DMS 273 (cell line): ENCODE results near the gene SMARCAL1.

Experiments used
- DNase-seq: peaks from one replicate; lab custom pipeline; 2025; ENCODE audit not compliant: unreplicated experiment; lab: John Stamatoyannopoulos, UW

The SMARCAL1 gene

DNA sequence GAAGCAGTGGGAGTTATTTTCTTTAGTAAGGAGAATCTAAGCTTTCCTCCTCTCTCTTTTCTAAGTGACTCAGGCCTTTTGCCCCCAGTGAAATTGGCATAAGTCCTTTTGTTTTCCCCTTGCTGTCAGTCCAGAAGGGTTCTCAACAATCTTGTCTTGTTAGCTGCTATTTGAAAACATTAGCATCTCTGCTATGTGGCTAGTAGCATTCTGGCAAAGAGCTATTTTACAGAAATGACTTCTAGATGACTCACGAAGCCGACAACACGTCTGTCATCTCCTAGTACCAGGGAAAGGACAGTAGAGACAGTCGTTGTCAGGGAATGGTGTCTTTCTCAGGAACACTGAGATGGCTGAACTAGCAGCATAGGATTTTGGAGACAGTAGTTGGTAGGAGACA is 14.7 kb downstream of the SMARCAL1 start:
- no peak for DNase-seq

DNA sequence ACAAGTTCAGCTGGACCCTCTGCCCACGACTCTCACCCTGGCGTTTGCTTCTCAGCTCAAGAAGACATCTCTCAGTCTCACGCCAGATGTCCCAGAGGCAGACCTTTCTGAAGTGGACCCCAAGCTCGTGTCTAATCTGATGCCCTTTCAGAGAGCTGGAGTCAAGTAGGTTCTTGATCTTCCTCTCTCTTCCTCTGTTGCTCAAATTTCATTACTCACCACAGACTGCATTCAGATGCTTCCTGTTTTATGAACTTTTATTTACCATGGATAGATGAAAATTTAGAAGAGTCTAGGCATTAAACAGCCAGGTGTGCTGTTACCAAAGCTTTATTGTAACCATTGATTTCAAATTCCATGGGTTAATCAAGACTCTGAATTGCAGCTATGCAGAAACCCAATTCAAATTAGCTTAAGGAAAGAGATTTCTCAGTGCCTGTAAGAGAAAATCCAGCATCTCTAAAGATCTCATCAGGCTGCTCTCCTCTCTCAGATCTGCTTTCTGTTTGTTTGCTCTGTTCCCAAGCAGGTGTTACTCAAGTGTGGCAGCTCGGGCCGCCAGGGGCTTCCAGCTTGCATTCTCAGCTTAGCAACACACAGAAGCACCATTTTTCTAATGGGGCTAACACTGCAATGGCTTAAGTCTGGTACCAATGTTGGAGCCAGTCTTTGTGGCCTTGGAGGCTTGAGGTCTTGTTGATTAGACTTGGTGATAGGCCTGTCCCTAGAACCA is 16.5 kb downstream of the SMARCAL1 start:
- DNase-seq = no peak

DNA sequence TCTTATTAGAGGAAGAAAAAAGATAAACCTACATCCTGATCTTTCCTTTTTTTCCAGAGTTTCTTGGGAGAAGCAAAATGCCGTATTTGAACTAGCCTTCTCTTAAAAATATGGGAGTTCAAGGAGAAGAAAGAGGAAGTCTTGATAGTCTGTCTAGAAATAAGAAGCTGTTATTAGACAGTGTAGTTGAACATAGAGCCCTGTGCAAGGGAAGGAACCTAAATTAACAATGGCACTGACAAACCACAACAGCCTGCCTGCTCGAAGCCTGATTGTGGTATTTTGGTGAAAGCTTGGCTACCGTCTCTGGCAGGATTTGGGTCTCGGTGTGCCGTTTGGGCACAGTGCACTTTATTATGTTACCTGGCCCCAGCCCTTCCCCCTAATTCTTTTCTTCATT is 17.1 kb downstream of the SMARCAL1 start:
- DNase-seq = no peak

DNA sequence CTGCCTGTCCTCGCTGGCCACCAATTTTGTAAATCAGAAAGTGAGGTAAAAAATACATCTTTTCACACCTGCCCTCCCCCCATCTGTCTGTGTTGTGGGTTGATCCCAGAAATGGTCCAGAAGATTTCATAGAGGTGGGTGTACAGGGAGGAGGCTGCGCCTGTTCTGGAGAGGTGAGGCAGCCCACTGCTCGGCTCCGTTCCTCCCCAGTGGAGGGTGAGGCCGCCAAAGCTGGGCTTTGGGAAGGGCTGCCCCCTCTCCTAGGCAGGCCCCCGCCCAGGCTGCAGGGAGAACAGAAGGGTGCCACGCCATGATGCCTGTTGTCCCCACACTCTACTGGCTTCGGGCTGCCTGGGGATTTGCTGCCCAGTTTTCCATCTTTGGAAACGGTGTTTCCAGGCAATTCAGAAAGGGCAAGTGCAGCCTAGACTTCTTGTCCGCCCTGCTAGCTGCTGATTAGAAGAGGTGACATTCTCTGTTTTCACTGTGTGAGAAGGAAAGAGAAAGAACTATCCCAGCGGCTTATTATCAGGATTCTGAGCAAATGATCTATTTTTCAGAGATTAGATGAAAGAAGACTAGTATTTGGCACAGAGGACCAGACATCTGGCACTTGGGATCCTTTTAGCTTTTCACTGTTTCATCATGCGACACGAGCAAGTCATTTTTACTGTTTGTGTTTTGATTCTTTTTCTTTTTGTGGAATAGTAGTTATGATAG is 18.7 kb downstream of the SMARCAL1 start:
- DNase-seq = no peak

DNA sequence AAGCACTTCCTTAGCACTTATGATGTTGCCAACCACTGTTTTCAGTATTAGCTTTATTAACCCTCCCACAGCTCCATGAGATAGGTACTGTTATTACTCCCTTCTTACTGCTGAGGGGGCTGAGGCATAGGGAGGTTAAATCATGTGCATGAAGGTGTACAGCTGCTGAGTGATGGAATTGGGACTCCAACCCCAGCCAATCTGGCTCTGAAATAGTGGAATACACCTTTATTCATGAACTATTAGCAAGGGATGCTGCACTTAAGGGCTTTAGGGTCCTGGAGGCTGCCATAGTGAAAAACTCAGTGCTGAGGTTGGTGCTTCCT is 19.2 kb downstream of the SMARCAL1 start:
- no peak for DNase-seq

DNA sequence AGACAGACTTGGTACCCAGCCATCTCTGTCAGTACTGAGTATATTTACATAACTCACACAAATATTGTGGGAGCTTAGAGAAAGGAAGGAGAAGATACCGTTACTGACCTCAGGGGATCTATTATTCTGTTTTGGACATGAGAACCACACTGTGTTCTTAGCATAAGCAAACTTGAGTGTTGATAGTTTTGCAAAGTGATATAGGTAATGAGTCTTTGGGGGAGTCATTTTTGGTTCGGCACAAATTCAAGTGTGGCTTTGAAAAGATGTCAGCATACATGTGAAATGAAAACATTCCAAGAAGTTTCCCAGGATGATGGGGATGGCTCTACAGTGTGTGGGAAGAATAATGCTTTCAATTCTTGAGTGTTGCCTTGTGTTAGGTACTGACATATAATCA is 24.1 kb downstream of the SMARCAL1 start:
- DNase-seq = no peak

DNA sequence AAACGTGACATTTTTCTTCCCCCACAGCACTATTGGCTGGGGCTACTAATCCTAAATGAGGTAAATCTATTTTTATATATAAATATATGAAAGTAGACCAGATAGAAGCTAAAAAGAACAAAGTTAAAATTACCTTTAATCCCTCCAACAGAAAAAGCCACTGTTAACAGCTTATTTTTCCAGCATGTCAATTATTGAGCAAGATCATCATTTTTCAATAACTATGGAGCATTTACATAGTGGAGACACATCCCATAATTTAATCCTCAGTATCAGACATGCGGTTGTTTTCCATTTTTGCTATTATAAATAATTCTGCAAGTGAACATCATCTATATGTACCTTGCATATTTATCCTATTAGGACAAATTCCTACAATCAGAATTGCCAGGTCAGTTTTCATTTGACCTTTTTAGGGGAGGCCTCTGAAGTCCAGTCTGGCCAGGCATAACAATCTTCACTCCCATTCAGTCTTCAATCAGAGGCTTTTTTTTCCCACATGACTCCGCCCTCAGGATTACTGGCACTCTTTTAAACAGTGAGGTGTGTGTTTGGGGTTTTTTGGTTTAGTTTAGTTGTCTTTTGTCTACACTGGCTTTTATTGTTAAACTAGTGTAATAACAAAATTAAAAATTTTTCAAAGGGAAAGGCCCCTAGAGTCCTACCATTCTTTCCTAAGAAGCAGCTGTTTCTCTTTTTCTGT is 29.2 kb downstream of the SMARCAL1 start:
- DNase-seq = no peak

DNA sequence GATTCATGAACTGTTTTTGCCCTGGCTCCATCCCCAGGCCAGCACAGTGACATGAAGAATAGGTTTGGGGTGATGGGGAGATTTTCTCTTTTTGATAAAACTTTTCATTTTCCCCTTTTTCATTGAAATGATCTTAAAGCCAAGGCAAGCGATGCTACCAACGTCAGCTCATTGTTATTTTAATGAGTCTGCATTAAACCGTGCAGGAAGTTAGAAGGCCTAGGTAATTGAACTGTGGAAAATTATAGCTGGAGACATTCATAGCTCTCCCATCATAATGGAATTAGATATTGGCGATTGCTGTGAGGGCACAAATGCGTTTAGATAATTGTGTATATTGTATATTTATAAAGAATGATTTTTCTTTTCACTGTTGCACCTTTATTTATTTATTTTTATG is 33.2 kb downstream of the SMARCAL1 start:
- DNase-seq = no peak

DNA sequence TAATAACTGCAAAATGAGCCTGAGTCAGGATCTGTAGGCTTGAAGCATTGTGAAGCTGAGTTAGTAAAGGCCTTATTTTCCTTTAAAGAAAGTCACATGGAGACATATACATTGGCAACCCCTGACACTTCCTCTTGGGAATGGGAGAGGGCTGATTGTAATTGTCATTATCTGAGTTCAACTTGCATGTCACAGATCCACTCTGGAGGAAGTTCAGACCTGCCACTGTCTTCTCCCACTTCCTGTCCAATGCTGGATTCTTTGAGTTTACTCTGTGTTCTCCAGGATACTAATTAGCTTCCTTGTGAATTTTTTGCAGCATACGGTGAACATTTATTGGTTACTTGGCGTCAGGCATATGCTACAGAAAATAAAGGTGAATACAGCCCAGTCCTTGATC is 34.1 kb downstream of the SMARCAL1 start:
- DNase-seq = no peak

DNA sequence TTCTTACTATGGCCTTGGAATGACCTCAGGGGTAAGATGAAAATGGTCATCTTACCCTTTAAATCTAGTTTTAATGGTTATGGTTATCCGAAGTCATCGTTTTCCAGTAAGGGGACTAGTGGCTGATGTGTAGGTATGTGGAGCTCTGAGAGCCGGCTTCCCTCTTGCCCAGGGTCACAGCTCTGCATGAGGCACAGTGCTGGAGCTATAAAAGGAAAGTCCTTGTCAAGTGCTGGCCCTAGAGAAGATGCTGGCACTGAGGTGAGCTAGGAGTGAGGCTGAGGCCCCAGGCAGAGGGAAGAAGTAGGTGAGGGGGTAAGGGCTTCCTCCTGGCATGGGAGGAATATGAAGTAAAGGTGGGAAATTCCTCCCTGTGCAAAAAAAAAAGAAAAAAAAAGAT is 35.0 kb downstream of the SMARCAL1 start:
- DNase-seq = no peak

DNA sequence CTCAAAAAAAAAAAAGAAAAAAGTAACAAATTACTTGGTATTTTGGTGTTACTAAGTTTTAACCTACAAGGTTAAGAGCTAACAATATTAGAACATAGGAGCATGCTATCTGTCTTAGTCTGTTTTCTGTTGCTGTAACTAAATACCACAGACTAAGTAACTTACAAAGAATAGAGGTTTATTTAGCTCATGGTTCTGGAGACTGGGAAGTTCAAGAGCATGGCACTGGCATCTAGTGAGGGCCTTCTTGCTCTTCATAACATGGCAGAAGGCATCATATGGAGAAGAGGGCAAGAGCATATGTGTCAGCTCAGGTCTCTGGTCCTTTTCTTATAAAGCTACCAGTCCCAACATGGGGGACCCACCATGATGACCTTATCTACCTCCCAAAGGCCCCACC is 36.5 kb downstream of the SMARCAL1 start:
- no peak for DNase-seq

DNA sequence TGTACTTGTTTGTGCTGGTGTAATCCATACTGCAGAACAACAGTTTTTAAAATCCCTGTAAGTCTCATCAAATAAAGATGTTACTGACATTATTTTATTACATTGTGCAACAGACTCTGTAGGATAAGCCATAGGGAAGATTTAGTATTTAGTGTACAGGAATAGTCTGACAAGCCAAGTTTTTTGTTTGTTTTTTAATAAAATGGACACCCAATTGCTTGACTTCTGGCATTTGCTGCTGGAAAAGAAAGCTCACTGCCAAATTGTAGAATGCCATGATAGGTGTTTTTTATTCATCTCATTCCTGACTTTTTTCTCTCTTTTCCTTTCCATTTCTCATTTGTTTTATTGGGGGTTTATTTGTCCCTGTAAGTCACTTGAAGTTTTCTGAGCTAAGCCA is 38.1 kb downstream of the SMARCAL1 start:
- no peak for DNase-seq

DNA sequence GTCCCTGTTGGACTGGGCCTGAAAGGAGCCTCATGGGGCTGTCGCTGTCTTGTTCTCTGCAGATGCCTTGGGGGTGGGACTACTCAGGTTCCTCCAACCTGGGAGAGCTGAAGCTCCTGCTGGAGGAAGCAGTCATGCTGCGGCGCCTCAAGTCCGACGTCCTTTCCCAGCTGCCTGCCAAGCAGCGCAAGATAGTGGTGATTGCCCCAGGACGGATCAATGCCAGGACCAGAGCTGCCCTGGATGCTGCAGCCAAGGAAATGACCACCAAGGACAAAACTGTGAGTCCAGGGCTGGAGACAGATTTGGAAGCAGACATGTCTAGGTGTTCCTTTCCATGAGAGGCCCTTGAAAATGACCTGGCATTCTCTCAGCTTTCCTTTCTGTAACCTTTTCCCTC is 38.5 kb downstream of the SMARCAL1 start:
- DNase-seq = no peak

DNA sequence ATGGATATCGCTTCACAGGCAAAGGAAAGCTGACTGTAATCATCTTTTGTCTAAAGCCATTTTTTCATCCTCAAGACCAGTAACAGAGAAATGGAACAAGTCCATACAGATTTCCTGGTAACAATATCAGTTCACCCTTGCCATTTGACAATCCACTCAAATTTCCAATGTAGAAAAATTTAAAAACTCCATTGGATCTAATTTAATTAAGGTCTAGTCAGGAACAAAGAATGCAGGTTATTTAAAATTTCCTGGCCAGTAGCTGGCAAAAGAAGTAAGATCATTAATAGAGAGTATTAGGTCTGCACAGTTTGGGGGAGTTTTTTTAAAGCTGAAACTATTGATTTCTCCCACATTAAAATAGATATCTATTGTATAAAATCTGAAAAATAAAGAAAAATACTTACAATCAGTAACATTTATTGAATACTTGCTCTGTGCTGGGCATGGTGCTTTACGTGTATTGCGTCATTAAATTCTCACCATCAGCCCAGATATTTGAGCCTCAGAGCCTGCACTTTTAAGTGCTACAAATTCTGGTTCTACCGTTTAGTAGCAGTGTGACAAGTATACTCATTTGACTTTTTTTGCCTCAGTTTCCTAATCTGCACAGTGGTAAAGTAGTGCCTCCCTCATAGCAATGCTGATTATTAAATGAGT is 41.8 kb downstream of the SMARCAL1 start:
- DNase-seq = no peak

DNA sequence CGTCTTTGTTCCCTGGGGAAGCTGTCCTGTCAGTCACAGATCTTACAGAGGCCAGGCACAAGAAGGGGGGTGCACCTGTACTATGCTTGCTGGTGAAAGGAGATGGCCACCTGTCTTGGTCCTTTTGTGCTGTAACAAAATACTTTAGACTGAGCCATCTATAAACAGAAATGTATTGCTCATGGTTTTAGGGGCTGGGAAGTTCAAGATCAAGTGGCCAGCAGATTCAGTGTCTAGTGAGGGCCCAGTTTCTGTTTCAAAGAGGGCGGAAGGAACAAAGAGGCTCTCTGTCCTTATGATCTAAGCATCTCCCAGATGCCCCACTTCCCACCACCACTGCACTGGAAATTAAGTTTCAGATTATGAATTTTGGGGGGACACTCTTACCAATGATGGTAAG is 50.9 kb downstream of the SMARCAL1 start:
- DNase-seq = no peak

DNA sequence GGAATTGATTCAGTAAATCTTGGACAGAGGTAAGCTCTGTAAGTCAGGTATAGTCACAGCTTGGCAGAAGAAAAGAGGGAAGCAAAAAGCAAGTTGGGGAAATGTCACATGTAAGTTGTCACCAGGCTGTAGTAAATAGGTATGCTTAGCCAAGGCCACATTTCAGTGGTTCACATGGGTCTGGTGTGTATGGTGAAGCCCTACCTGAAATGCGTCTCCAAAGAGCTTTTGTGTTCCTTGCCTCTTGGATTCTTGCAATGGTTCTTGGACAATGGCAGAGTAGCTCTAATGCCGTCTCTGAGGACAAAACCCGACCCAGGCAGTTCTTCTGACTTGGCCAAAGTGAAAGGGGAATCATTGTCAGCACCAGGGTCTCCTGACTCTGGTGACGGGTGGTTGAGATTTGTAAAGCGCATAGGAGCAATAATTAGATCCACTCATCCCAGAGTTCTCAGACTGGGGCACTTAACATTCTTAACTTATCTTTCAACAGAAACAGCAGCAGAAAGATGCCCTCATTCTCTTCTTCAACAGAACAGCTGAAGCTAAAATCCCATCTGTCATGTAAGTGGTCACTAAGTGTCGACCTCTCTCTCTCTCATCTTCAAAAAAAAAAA is 51.9 kb downstream of the SMARCAL1 start:
- no peak for DNase-seq

DNA sequence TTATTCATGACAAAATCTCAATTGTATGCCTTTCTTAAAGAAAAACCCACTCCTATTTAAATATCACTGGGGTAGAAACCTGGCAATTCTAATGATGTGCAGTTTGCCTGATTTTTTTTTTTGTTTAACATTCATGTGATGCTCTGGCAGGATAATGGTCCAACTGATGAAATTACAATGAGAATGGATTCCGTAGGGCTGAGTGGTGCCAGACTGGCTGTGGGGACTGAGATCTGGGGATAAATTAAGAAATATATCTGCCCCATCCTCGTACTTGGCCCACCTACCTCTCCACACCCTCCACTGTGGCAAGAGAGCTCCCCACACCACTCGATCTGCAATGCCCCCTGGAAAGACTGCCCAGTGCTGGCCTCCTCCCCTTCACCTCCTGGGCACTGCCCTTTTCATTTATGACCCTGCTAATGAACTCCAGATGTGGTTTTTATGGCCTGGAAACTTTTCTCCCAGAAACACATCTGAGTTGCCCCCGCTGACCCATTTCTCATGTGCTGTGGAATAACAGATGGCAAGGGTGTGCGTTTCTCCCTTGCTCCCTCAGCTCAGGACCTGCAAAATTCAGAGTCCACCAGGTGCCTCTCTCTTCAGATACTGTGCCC is 53.4 kb downstream of the SMARCAL1 start:
- DNase-seq = peak; percentile 6

DNA sequence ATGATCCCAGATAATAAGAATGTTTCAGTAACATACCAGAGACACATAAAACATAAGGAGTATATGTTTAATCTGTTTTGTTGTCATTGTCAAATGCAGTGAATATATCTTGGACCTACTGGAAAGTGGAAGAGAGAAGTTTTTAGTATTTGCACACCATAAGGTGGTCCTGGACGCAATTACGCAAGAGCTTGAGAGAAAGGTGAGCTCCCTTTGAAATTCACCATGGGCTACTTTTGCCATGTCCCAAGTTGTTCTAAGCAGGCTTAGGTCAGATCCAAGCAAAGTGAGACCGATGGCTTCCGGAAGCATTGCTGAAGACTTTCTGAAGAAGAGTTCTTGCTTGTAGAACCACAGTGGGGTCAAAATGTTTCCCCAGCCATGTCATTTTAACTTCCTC is 55.6 kb downstream of the SMARCAL1 start:
- no peak for DNase-seq

DNA sequence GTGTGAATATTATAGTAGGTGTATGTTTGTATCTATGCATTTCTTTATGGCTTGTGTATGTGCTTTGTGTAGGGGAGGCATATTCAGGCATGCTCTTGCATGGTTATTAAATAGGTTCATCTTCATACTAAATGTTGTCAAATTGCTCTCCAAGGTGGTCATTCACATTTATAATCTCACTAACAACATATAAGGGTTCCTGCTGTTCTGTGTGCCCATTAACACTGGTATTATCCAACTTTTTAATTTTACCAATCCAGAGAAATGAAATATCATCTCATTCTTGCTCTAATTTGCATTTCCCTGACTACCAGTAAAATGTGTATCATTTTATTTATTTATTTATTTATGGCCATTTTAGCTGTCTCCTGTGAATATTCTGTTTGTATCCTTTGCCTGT is 57.4 kb downstream of the SMARCAL1 start:
- DNase-seq = no peak

DNA sequence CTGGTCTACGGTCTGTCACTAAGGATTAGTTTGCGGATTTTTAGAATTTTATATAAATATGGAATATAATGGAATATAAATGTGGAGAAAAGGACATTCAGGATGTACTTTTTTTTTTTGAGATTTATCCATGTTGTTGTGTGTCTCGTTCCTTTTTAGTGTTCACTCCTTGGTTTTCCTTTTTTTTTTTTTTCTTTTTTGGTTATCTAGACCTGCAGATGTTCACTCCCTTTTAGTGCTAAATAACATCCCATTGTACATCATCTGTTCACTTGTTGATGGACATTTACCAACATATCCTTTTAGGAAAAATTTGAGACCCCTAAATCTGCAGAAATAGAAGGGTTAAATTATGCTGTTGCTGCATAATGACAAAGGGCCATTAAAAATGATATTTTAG is 60.9 kb downstream of the SMARCAL1 start:
- DNase-seq = no peak
